GM12878 (cell line): ENCODE data around the gene DPH6. TPM values are rescaled to one million over a fixed set of nuclear protein-coding genes. Genes with fewer than 3 reads are reported as not detected.

Source experiments
- ATAC-seq: fragments of 200-7000 bp; cut with Tn5 transposase; 3 replicates; pipeline ENCODE4 v1.9.1; 2020; ENCODE audit warnings: mild to moderate bottlenecking, moderate library complexity
- BruUV-seq: library from RNA; stranded (reverse); fragments of 400-500 nt; replicated peaks from 2 replicates; lab custom pipeline; 2021; lab: Mats Ljungman, UMichigan
- CTCF ChIA-PET: fragments of 300-600 bp; sonication (Branson Sonifier 250); formaldehyde crosslinking; extraction: SDS; loops from one replicate; lab custom pipeline; 2021; ENCODE audit warnings: inconsistent platforms; lab: Yijun Ruan, JAX
- POLR2A ChIA-PET: fragments of 350-600 bp; formaldehyde crosslinking; extraction: SDS; loops from one replicate; lab custom pipeline; 2021; ENCODE audit warnings: inconsistent platforms; lab: Charles Lee
- RAD21 ChIA-PET: fragments of 300-600 bp; sonication (Branson Sonifier 250); formaldehyde crosslinking; loops from one replicate; lab custom pipeline; 2023; ENCODE audit warnings: antibody characterized with exemption; ENCODE audit not compliant: unreplicated experiment; lab: Charles Lee
- SMC1A ChIA-PET: fragments of 300-600 bp; sonication (Branson Sonifier 250); formaldehyde crosslinking; loops from one replicate; lab custom pipeline; 2023; ENCODE audit not compliant: unreplicated experiment, uncharacterized antibody; lab: Charles Lee
- DNase-seq: peaks from one replicate; pipeline ENCODE4 v3.0.0-alpha.2; 2011; ENCODE audit warnings: low read depth, low spot score
- FAIRE-seq: peaks from 3 replicates; lab custom pipeline; 2011; peaks lifted over from hg19 to GRCh38; lab: Jason Lieb, UNC
- H2AFZ ChIP-seq: 2 replicates; pipeline ENCODE4 v1.6.0; 2011; ENCODE audit warnings: low read depth, low read length, control low read depth; ENCODE audit not compliant: control insufficient read depth
- H3K27ac ChIP-seq: 2 replicates; pipeline ENCODE4 v1.5.1; 2011; ENCODE audit warnings: control low read depth; ENCODE audit not compliant: control insufficient read depth, insufficient read depth
- H3K27me3 ChIP-seq, 2 experiments: replicated peaks in 1 of 2; 2 replicates each; pipeline versions ENCODE4 v1.6.0 to v1.6.1; 2011; ENCODE audit warnings: low read length in 1 of 2; ENCODE audit not compliant: control insufficient read depth in 2 of 2, insufficient read depth in 2 of 2
- H3K36me3 ChIP-seq, 2 experiments: 2 replicates each; pipeline ENCODE4 v1.5.1; 2011; ENCODE audit warnings: low read length in 1 of 2; ENCODE audit not compliant: control insufficient read depth in 2 of 2, insufficient read depth in 2 of 2
- H3K4me1 ChIP-seq: 2 replicates; pipeline ENCODE4 v1.6.1; 2011; ENCODE audit warnings: mild to moderate bottlenecking, low read length, moderate library complexity, mixed read lengths; ENCODE audit not compliant: control insufficient read depth, insufficient read depth
- H3K4me2 ChIP-seq: 2 replicates; pipeline ENCODE4 v1.6.0; 2011; ENCODE audit warnings: control low read depth; ENCODE audit not compliant: control insufficient read depth, insufficient read depth
- H3K4me3 ChIP-seq: fragments of 200-600 bp; sonication (generic); 2 replicates; pipeline ENCODE4 v1.5.1; 2016
- H3K79me2 ChIP-seq: 2 replicates; pipeline ENCODE4 v1.6.0; 2011; ENCODE audit warnings: low read length; ENCODE audit not compliant: control insufficient read depth, insufficient read depth
- H3K9ac ChIP-seq: 2 replicates; pipeline ENCODE4 v1.8.0; 2011; ENCODE audit warnings: low read length, control low read depth, mixed read lengths; ENCODE audit not compliant: control insufficient read depth, insufficient read depth
- H3K9me3 ChIP-seq: replicated peaks from 3 replicates; pipeline ENCODE4 v1.5.1; 2011; ENCODE audit warnings: mild to moderate bottlenecking, low read length; ENCODE audit not compliant: control insufficient read depth, insufficient read depth
- H4K20me1 ChIP-seq: 2 replicates; pipeline ENCODE4 v1.6.0; 2011; ENCODE audit not compliant: control insufficient read depth, insufficient read depth
- CHD2 ChIP-seq: IDR thresholded peaks from 2 replicates; pipeline ENCODE4 v1.6.1; 2011; ENCODE audit warnings: low read depth, low read length, improper control_type of control experiment, borderline replicate concordance
- EED ChIP-seq: sonication (generic); IDR thresholded peaks from 2 replicates; pipeline ENCODE4 v1.6.1; 2016; ENCODE audit warnings: antibody characterized with exemption, low read depth
- EGR1 ChIP-seq, 2 experiments: IDR thresholded peaks; 1 replicate in 1 of 2; 2 replicates in 1 of 2; pipeline ENCODE4 v1.6.1; 2011 to 2012; ENCODE audit warnings: low read depth in 2 of 2, low read length in 2 of 2, borderline replicate concordance in 1 of 2, mild to moderate bottlenecking in 1 of 2, moderate library complexity in 1 of 2
- HDAC2 ChIP-seq: fragments of 200-600 bp; sonication (generic); IDR thresholded peaks from 2 replicates; pipeline ENCODE4 v1.6.1; 2017
- HDGF ChIP-seq: fragments of 450-650 bp; IDR thresholded peaks from 2 replicates; pipeline ENCODE4 v1.6.1; 2016; ENCODE audit warnings: antibody characterized with exemption
- JUNB ChIP-seq: IDR thresholded peaks from 2 replicates; pipeline ENCODE4 v1.6.1; 2016; ENCODE audit warnings: antibody characterized with exemption, mild to moderate bottlenecking
- MYB ChIP-seq: fragments of 150-350 bp; IDR thresholded peaks from 2 replicates; pipeline ENCODE4 v1.6.1; 2014; ENCODE audit warnings: mild to moderate bottlenecking, low read depth, low read length, borderline replicate concordance
- NFIC ChIP-seq: IDR thresholded peaks from 2 replicates; pipeline ENCODE4 v1.6.1; 2012; ENCODE audit warnings: low read depth, mild to moderate bottlenecking, inconsistent platforms, low read length, moderate library complexity
- NR2C2 ChIP-seq: IDR thresholded peaks from 2 replicates; pipeline ENCODE4 v1.6.1; 2011; ENCODE audit warnings: borderline replicate concordance, low read depth; ENCODE audit not compliant: control insufficient read depth, insufficient read length
- NR2F1 ChIP-seq: fragments of 450-650 bp; conservative IDR thresholded peaks from 2 replicates; pipeline ENCODE4 v1.6.1; 2017; ENCODE audit warnings: mild to moderate bottlenecking
- RUNX3 ChIP-seq: IDR thresholded peaks from 2 replicates; pipeline ENCODE4 v1.6.1; 2012; ENCODE audit warnings: low read length, inconsistent platforms
- YBX1 ChIP-seq: fragments of 450-650 bp; IDR thresholded peaks from 2 replicates; pipeline ENCODE4 v1.6.1; 2016; ENCODE audit warnings: antibody characterized with exemption
- WGBS: methylation state at CpG from one replicate; pipeline ENCODE4 v1.1.6; 2016; ENCODE audit warnings: low lambda C conversion rate; ENCODE audit not compliant: insufficient replicate concordance, insufficient coverage; ENCODE audit errors: missing lambda C conversion rate; 5-methylcytosine and 5-hydroxymethylcytosine counted together
- in situ Hi-C: fragments of 300-500 bp; cut with MboI; formaldehyde crosslinking; loops from 9 replicates; pipeline ENCODE4 v1.14.3; 2018; ENCODE audit warnings: mixed read lengths
- intact Hi-C: fragments of 100-400 bp; cut with micrococcal nuclease; formaldehyde crosslinking; loops from one replicate; pipeline ENCODE4 v1.14.2; 2022; ENCODE audit not compliant: unreplicated experiment
- polyA plus RNA-seq, 11 experiments: library from polyadenylated mRNA; depleted of rRNA in 4 of 11; unstranded in 6 of 11; stranded (reverse) in 5 of 11; fragments of >200 nt; fragmentation: Nextera tagmentation in 4 of 11; fragmentation: Illumina TruSeq in 1 of 11; extraction: Ambion mirVana in 4 of 11; extraction: Trizol in 1 of 11; gene quantifications; 1 replicate in 1 of 11; 2 replicates in 10 of 11; pipeline versions ENCODE4 v1.2.1 to v1.2.3, GENCODE V29; 2011 to 2016; ENCODE audit warnings: inconsistent platforms in 2 of 11, missing spikeins in 2 of 11, low read depth in 1 of 11
- total RNA-seq, 4 experiments: library from RNA; depleted of rRNA in 3 of 4; stranded (reverse); fragments of >200 nt in 3 of 4; fragmentation: Illumina TruSeq in 1 of 4; extraction: Trizol in 1 of 4; gene quantifications; 2 replicates each; pipeline versions ENCODE4 v1.2.1 to v1.2.3, GENCODE V29; 2013 to 2021
- TF ChIP-seq, protein P1 (sequence below): fragments of 450-650 bp; IDR thresholded peaks from 2 replicates; pipeline ENCODE4 v1.6.1; 2018; ENCODE audit warnings: mild to moderate bottlenecking, low read depth, moderate library complexity; ENCODE audit not compliant: partially characterized antibody
- TF ChIP-seq, protein P2 (sequence below): IDR thresholded peaks from 2 replicates; pipeline ENCODE4 v1.6.1; 2012; ENCODE audit warnings: low read length, inconsistent platforms
- TF ChIP-seq, protein P3 (sequence below): fragments of 450-650 bp; IDR thresholded peaks from 2 replicates; pipeline ENCODE4 v1.6.1; 2017; ENCODE audit warnings: low read depth, mild to moderate bottlenecking, moderate library complexity
- TF ChIP-seq, protein P4 (sequence below): fragments of 450-650 bp; formaldehyde crosslinking; IDR thresholded peaks from 2 replicates; pipeline ENCODE4 v1.5.0; 2022; ENCODE audit warnings: mild to moderate bottlenecking, missing genetic modification characterization

Gene DPH6
- total and polyA plus RNA-seq, 10 of the 15 experiments (the other 5 are each of a cell fraction or from before 2014, with no cell fraction given), result 9.0 to 68.5 (median 17.1) TPM

DNA sequence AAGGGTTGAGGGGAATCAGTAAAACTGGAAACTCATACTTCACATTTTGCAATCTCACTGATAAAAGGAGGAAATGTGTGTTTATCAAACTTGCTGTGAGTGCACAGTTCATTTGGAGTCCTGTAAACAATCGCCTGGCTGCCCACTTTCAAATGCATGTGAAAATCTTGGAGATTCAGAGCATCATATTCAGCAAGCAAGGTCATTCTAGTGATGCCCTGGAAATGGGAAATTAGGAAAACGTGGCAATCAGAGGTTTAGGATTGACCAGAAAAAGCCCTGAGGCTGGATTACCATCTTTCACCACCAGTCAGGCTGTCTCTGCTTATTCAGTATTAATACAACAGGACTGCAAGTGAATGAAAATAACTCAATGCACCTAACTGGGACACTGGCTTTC, 23.9 kb downstream of the DPH6 start:
- POLR2A ChIA-PET, result no interaction called here
- BruUV-seq, result no TSS peak
- Histone ChIP-seq H3K4me3 (no peak overlapping the region), H3K27ac (no peak overlapping the region), H3K4me2 (no peak overlapping the region), H3K79me2 (no peaks in the 10 kb centered on the region), H2AFZ (no peak overlapping the region), H3K36me3 (no peaks in the 10 kb centered on the region), H3K9ac (no peak overlapping the region), H3K4me1 (no peaks in the 10 kb centered on the region), H4K20me1 (no peaks in the 10 kb centered on the region), H3K27me3 (no peaks in the 10 kb centered on the region), H3K9me3 (no peaks in the 10 kb centered on the region)
- no peak for TF ChIP-seq MYB
- no peak for TF ChIP-seq HDAC2
- TF ChIP-seq, protein P1, sequence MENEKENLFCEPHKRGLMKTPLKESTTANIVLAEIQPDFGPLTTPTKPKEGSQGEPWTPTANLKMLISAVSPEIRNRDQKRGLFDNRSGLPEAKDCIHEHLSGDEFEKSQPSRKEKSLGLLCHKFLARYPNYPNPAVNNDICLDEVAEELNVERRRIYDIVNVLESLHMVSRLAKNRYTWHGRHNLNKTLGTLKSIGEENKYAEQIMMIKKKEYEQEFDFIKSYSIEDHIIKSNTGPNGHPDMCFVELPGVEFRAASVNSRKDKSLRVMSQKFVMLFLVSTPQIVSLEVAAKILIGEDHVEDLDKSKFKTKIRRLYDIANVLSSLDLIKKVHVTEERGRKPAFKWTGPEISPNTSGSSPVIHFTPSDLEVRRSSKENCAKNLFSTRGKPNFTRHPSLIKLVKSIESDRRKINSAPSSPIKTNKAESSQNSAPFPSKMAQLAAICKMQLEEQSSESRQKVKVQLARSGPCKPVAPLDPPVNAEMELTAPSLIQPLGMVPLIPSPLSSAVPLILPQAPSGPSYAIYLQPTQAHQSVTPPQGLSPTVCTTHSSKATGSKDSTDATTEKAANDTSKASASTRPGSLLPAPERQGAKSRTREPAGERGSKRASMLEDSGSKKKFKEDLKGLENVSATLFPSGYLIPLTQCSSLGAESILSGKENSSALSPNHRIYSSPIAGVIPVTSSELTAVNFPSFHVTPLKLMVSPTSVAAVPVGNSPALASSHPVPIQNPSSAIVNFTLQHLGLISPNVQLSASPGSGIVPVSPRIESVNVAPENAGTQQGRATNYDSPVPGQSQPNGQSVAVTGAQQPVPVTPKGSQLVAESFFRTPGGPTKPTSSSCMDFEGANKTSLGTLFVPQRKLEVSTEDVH, result no peak
- TF ChIP-seq HDGF, result no peak
- no peak for TF ChIP-seq CHD2
- TF ChIP-seq NFIC, result no peak
- TF ChIP-seq, protein P2, sequence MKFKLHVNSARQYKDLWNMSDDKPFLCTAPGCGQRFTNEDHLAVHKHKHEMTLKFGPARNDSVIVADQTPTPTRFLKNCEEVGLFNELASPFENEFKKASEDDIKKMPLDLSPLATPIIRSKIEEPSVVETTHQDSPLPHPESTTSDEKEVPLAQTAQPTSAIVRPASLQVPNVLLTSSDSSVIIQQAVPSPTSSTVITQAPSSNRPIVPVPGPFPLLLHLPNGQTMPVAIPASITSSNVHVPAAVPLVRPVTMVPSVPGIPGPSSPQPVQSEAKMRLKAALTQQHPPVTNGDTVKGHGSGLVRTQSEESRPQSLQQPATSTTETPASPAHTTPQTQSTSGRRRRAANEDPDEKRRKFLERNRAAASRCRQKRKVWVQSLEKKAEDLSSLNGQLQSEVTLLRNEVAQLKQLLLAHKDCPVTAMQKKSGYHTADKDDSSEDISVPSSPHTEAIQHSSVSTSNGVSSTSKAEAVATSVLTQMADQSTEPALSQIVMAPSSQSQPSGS, result no peak
- TF ChIP-seq JUNB, result no peak
- no peak for TF ChIP-seq EED
- TF ChIP-seq, protein P3, sequence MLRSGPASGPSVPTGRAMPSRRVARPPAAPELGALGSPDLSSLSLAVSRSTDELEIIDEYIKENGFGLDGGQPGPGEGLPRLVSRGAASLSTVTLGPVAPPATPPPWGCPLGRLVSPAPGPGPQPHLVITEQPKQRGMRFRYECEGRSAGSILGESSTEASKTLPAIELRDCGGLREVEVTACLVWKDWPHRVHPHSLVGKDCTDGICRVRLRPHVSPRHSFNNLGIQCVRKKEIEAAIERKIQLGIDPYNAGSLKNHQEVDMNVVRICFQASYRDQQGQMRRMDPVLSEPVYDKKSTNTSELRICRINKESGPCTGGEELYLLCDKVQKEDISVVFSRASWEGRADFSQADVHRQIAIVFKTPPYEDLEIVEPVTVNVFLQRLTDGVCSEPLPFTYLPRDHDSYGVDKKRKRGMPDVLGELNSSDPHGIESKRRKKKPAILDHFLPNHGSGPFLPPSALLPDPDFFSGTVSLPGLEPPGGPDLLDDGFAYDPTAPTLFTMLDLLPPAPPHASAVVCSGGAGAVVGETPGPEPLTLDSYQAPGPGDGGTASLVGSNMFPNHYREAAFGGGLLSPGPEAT, result no peak
- TF ChIP-seq, protein P4, sequence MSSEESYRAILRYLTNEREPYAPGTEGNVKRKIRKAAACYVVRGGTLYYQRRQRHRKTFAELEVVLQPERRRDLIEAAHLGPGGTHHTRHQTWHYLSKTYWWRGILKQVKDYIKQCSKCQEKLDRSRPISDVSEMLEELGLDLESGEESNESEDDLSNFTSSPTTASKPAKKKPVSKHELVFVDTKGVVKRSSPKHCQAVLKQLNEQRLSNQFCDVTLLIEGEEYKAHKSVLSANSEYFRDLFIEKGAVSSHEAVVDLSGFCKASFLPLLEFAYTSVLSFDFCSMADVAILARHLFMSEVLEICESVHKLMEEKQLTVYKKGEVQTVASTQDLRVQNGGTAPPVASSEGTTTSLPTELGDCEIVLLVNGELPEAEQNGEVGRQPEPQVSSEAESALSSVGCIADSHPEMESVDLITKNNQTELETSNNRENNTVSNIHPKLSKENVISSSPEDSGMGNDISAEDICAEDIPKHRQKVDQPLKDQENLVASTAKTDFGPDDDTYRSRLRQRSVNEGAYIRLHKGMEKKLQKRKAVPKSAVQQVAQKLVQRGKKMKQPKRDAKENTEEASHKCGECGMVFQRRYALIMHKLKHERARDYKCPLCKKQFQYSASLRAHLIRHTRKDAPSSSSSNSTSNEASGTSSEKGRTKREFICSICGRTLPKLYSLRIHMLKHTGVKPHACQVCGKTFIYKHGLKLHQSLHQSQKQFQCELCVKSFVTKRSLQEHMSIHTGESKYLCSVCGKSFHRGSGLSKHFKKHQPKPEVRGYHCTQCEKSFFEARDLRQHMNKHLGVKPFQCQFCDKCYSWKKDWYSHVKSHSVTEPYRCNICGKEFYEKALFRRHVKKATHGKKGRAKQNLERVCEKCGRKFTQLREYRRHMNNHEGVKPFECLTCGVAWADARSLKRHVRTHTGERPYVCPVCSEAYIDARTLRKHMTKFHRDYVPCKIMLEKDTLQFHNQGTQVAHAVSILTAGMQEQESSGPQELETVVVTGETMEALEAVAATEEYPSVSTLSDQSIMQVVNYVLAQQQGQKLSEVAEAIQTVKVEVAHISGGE, result no peak
- no peak for TF ChIP-seq RUNX3
- no peak for TF ChIP-seq EGR1 (IDR thresholded peaks at IDR 0.05; ENCODE audit: borderline replicate concordance in 1 of 2, low read depth in 2 of 2, low read length in 2 of 2)
- no peak for TF ChIP-seq NR2F1
- no peak for TF ChIP-seq NR2C2
- no peak for TF ChIP-seq YBX1
- ATAC-seq (no peak), DNase-seq (no peak), FAIRE-seq (no peak)
- RAD21 ChIA-PET, result no interaction called here
- intact Hi-C loops, result loop anchor here (5.0 to 10.0 kb wide), 2 partner anchors 230 to 1583 kb away; partner anchors contain the start of gene MEIS2
- CTCF ChIA-PET, result interaction anchor here (2.2 kb wide), 1 partner anchor 11 kb away, joined by 6 read pairs; no protein-coding TSS in a partner anchor
- in situ Hi-C loops, result loop anchor here (10.0 kb wide), 1 partner anchor 1573 kb away; no protein-coding TSS in a partner anchor
- WGBS, result 50% methylated on average over 2 of the region's 2 CpGs
- SMC1A ChIA-PET, result no interaction called here
